Measurements from ENCODE around the gene COL9A1. TPM values are rescaled to one million over a fixed set of nuclear protein-coding genes. Genes with fewer than 3 reads are reported as not detected.
"Not testable (repeated sequence)": the region's sequence is repeated elsewhere in the genome, so short reads cannot be mapped to it uniquely, and the experiment has no call there.

COL9A1 gene
- total RNA-seq, 1 donor from 2014 or later: 18.7 TPM

GRCh38 chr6:70310063-70310694 is 7.3 kb upstream of the COL9A1 start:
- no peak overlapping the region for H3K27ac Mint-ChIP-seq
- Histone ChIP-seq H3K4me2 (no peak overlapping the region), H3K27me3 (no peaks in the 10 kb centered on the region), H3K27ac (no peak overlapping the region), H4K20me1 (ENCODE audit: low read depth) (no peaks in the 10 kb centered on the region), H3F3A (ENCODE audit: low read depth) (no peaks in the 10 kb centered on the region), H3K79me2 (ENCODE audit: low read depth) (no peaks in the 10 kb centered on the region), H3K9ac (no peak overlapping the region), H3K36me3 (no peaks in the 10 kb centered on the region), H3K4me3 (no peak overlapping the region), H3K9me3 (ENCODE audit: low read depth) (no peaks in the 10 kb centered on the region), H2AFZ (replicated peaks) (no peak overlapping the region), H3K4me1 (no peaks in the 10 kb centered on the region)
- peak; percentile 39 for DNase-seq (ENCODE audit: low spot score)
- H3K9me3 Mint-ChIP-seq: no peaks in the 10 kb centered on the region
- H3K36me3 Mint-ChIP-seq: no peaks in the 10 kb centered on the region
- H3K4me3 Mint-ChIP-seq: no peak overlapping the region
- H3K27me3 Mint-ChIP-seq (ENCODE audit: insufficient read depth, low read depth): peaks cover 7% of the 10 kb centered on the region
- H3K4me1 Mint-ChIP-seq: peaks cover 12% of the 10 kb centered on the region
- TF ChIP-seq EZH2phosphoT487 (IDR thresholded peaks at IDR 0.05): no peak
- peak; percentile 89 for TF ChIP-seq CTCF (IDR thresholded peaks at IDR 0.05)

GRCh38 chr6:70309243-70309642 is 6.4 kb upstream of the COL9A1 start:
- Mint-ChIP-seq H3K4me3 (no peak overlapping the region), H3K27me3 (ENCODE audit: insufficient read depth, low read depth) (peaks cover 5% of the 10 kb centered on the region), H3K36me3 (no peaks in the 10 kb centered on the region), H3K9me3 (no peaks in the 10 kb centered on the region), H3K27ac (no peak overlapping the region), H3K4me1 (peaks cover 14% of the 10 kb centered on the region)
- Histone ChIP-seq H2AFZ (replicated peaks) (no peak overlapping the region), H3K36me3 (no peaks in the 10 kb centered on the region), H3K79me2 (ENCODE audit: low read depth) (no peaks in the 10 kb centered on the region), H3K27ac (no peak overlapping the region), H4K20me1 (ENCODE audit: low read depth) (no peaks in the 10 kb centered on the region), H3K9ac (no peak overlapping the region), H3K27me3 (no peaks in the 10 kb centered on the region), H3K9me3 (ENCODE audit: low read depth) (no peaks in the 10 kb centered on the region), H3K4me3 (no peak overlapping the region), H3K4me1 (no peaks in the 10 kb centered on the region), H3K4me2 (no peak overlapping the region), H3F3A (ENCODE audit: low read depth) (no peaks in the 10 kb centered on the region)
- TF ChIP-seq CTCF (IDR thresholded peaks at IDR 0.05) (no peak), EZH2phosphoT487 (IDR thresholded peaks at IDR 0.05) (no peak), EZH2 (IDR thresholded peaks at IDR 0.05) (no peak)
- no peak for DNase-seq (ENCODE audit: low spot score)

GRCh38 chr6:70308142-70308541 is 5.3 kb upstream of the COL9A1 start:
- DNase-seq (ENCODE audit: low spot score); H3K9me3 Mint-ChIP-seq; H3K27ac Mint-ChIP-seq; H3K36me3 ChIP-seq; H3K4me3 Mint-ChIP-seq; H4K20me1 ChIP-seq (ENCODE audit: low read depth); H3K4me3 ChIP-seq; H3K79me2 ChIP-seq (ENCODE audit: low read depth); H3K9me3 ChIP-seq (ENCODE audit: low read depth); H3K4me1 ChIP-seq; H3K27me3 ChIP-seq; H3K27me3 Mint-ChIP-seq (ENCODE audit: insufficient read depth, low read depth); H3K36me3 Mint-ChIP-seq; H3K9ac ChIP-seq; H3F3A ChIP-seq (ENCODE audit: low read depth); H3K4me2 ChIP-seq; H3K27ac ChIP-seq; H2AFZ ChIP-seq (replicated peaks): not testable (repeated sequence)
- TF ChIP-seq CTCF (IDR thresholded peaks at IDR 0.05): peak; percentile 33
- peaks cover 11% of the 10 kb centered on the region for H3K4me1 Mint-ChIP-seq
